Panc1 (cell line): ENCODE measurements around the gene TNS2.

Source experiments
- POLR2AphosphoS5 ChIP-seq: IDR thresholded peaks from 2 replicates; pipeline ENCODE4 v1.6.1; 2012; ENCODE audit warnings: mild to moderate bottlenecking, low read depth, low read length, moderate library complexity
- TF ChIP-seq, protein P1 (sequence below): fragments of 450-650 bp; IDR thresholded peaks from 2 replicates; pipeline ENCODE4 v1.5.1; 2017; ENCODE audit warnings: mild to moderate bottlenecking

- TF ChIP-seq, protein P1, sequence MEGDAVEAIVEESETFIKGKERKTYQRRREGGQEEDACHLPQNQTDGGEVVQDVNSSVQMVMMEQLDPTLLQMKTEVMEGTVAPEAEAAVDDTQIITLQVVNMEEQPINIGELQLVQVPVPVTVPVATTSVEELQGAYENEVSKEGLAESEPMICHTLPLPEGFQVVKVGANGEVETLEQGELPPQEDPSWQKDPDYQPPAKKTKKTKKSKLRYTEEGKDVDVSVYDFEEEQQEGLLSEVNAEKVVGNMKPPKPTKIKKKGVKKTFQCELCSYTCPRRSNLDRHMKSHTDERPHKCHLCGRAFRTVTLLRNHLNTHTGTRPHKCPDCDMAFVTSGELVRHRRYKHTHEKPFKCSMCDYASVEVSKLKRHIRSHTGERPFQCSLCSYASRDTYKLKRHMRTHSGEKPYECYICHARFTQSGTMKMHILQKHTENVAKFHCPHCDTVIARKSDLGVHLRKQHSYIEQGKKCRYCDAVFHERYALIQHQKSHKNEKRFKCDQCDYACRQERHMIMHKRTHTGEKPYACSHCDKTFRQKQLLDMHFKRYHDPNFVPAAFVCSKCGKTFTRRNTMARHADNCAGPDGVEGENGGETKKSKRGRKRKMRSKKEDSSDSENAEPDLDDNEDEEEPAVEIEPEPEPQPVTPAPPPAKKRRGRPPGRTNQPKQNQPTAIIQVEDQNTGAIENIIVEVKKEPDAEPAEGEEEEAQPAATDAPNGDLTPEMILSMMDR = no peak
- TF ChIP-seq POLR2AphosphoS5 = peak; percentile 71
Measured at GRCh38 chr12:53005986-53006809, 43.7 kb upstream of the TNS2 start, which contains the start of gene EIF4B.
